Body of pancreas (tissue), 4 donors: ENCODE measurements around the gene KIAA1671. TPM values are rescaled to one million over a fixed set of nuclear protein-coding genes. Genes with fewer than 3 reads are reported as not detected.

ENCODE experiments used
- ATAC-seq: fragments of 150-250 bp; one replicate; pipeline ENCODE4 v1.9.1; 2016
- DNase-seq, 4 donors: peaks; one replicate each; pipeline ENCODE4 v3.0.0-alpha.2; 2019
- H3K27ac ChIP-seq, 4 donors: fragments of 200-600 bp; sonication (generic); 1 replicate in 3 of 4; 2 replicates in 1 of 4; pipeline versions ENCODE4 v1.5.1 to v1.6.1; 2016 to 2019; ENCODE audit warnings: mild to moderate bottlenecking in 1 of 4, mixed read lengths in 1 of 4, moderate library complexity in 1 of 4
- H3K27me3 ChIP-seq, 2 donors: fragments of 200-600 bp; sonication (generic); one replicate each; pipeline ENCODE4 v1.6.0; 2016; ENCODE audit warnings: mild to moderate bottlenecking in 1 of 2
- H3K36me3 ChIP-seq, 2 donors: fragments of 200-600 bp; sonication (generic); replicated peaks in 1 of 2; 2 replicates each; pipeline ENCODE4 v1.5.1; 2016; ENCODE audit warnings: low read depth in 2 of 2; ENCODE audit not compliant: insufficient read depth in 1 of 2
- H3K4me1 ChIP-seq: fragments of 200-600 bp; sonication (generic); one replicate; pipeline ENCODE4 v1.6.0; 2016
- H3K4me3 ChIP-seq, 2 donors: fragments of 200-600 bp; sonication (generic); 1 replicate in 1 of 2; 2 replicates in 1 of 2; pipeline ENCODE4 v1.5.1; 2016 to 2019
- H3K9me3 ChIP-seq, 3 donors: fragments of 200-600 bp; sonication (generic); 1 replicate in 2 of 3; 2 replicates in 1 of 3; pipeline ENCODE4 v1.5.1; 2016
- CTCF ChIP-seq, 7 experiments: fragments of 450-650 bp in 4 of 7; fragments of 200-600 bp in 3 of 7; sonication (generic) in 3 of 7; IDR thresholded peaks; one replicate each; pipeline ENCODE4 v1.5.1; 2016 to 2019; ENCODE audit warnings: antibody characterized with exemption in 7 of 7
- POLR2A ChIP-seq, 3 donors: fragments of 450-650 bp; IDR thresholded peaks; one replicate each; pipeline ENCODE4 v1.6.1; 2016; ENCODE audit warnings: antibody characterized with exemption in 3 of 3, mild to moderate bottlenecking in 2 of 3
- WGBS, 2 donors: methylation state at CpG; one replicate each; pipeline ENCODE4 v1.1.5; 2017; 5-methylcytosine and 5-hydroxymethylcytosine counted together
- intact Hi-C: fragments of 100-400 bp; cut with DNase I; formaldehyde crosslinking; loops from one replicate; pipeline ENCODE4 v1.15.1; 2023
- total RNA-seq, 2 donors: library from RNA; depleted of rRNA; stranded (reverse); fragments of >200 nt; gene quantifications; one replicate each; pipeline ENCODE4 v1.1.0, GENCODE V29; 2016

The KIAA1671 gene
- total RNA-seq, 2 donors from 2014 or later, result 24.9 to 79.8 TPM

DNA sequence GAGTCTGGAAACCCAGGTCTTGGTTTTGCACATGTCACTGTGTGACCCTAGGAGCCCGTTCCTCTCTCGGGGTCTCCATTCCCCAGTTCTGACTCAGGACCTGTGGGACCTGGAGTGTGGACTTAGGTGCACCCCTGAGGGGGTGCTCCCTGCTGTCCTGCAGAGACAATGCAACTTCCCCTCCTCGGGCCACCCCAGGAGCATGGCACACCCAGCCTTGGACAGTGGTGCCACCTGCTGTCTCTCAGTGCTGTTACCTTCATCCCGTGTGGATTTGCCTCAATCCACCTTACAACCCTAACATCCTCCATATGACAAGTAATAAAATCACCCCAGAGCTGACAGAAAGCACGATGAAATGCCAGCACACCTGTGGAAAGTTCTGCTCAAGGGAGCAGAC lies 219.6 kb downstream of the KIAA1671 start:
- no peaks in the 10 kb centered on the region for H3K4me1 ChIP-seq
- ATAC-seq, result no peak
- no peaks in the 10 kb centered on the region for H3K9me3 ChIP-seq
- 49 to 59% methylated on average over 4 to 5 of the region's 5 CpGs for WGBS, 2 donors
- intact Hi-C loops, result no loop called here
- peaks cover 0 to 17% of the 10 kb centered on the region in 2 donors for H3K36me3 ChIP-seq
- no peak overlapping the region for H3K4me3 ChIP-seq
- no peak overlapping the region for H3K27ac ChIP-seq
- peak in 3 of 4 donors; percentile 12 to 28 (median 25) for DNase-seq
- H3K27me3 ChIP-seq, result no peaks in the 10 kb centered on the region
- TF ChIP-seq POLR2A (IDR thresholded peaks at IDR 0.05), result no peak
- peak in 5 of 7 experiments; percentile 17 to 56 (median 41) for TF ChIP-seq CTCF (IDR thresholded peaks at IDR 0.05)

- Histone ChIP-seq H3K4me1 (no peaks in the 10 kb centered on the region), H3K4me3 (no peak overlapping the region), H3K27me3 (no peaks in the 10 kb centered on the region), H3K9me3 (no peaks in the 10 kb centered on the region), H3K36me3 (peaks cover 0 to 21% of the 10 kb centered on the region in 2 donors), H3K27ac (no peak overlapping the region)
- 83 to 89% methylated on average over 7 to 13 of the region's 13 CpGs for WGBS, 2 donors
- intact Hi-C loops, result no loop called here
- TF ChIP-seq CTCF (IDR thresholded peaks at IDR 0.05), result no peak
- no peak for TF ChIP-seq POLR2A (IDR thresholded peaks at IDR 0.05)
- DNase-seq (no peak), ATAC-seq (no peak)
Measured at GRCh38 chr22:25174156-25174887, 221.8 kb downstream of the KIAA1671 start.

DNA sequence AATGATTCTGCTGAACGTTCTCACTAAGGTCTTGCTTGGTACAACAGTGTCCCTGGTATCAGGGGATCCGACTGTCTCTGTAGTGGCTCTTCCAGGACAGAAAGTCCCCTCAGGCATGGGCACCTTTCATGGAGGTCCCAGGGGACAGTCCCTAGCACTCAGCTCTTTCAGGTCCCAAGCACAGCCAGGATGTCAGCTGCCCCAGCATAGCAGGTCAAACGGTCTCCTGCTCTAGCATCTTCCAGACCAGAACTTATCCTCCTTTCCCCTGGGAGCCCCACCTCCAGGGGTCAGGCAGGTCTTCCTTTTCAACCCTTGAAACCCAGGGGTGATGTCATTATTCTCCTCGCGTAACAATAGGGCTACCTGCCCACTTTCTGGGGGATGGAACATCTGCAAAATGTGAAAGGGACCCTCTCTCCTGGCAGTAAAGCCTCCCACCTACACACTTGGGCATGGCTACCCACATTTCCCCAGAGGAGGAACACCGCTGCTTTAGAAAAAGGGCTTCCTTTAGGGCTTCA lies 222.4 kb downstream of the KIAA1671 start:
- no peak for ATAC-seq
- no peak overlapping the region for H3K4me3 ChIP-seq
- TF ChIP-seq CTCF (IDR thresholded peaks at IDR 0.05) (no peak), POLR2A (IDR thresholded peaks at IDR 0.05) (no peak)
- no peak overlapping the region for H3K27ac ChIP-seq
- H3K4me1 ChIP-seq, result no peaks in the 10 kb centered on the region
- H3K9me3 ChIP-seq, result no peaks in the 10 kb centered on the region
- intact Hi-C loops, result no loop called here
- H3K27me3 ChIP-seq, result no peaks in the 10 kb centered on the region
- 81 to 83% methylated on average over 6 of the region's 6 CpGs for WGBS, 2 donors
- H3K36me3 ChIP-seq, result peaks cover 0 to 21% of the 10 kb centered on the region in 2 donors
- no peak for DNase-seq

GRCh38 chr22:25176175-25176574 lies 223.7 kb downstream of the KIAA1671 start:
- no peak for TF ChIP-seq POLR2A (IDR thresholded peaks at IDR 0.05)
- TF ChIP-seq CTCF (IDR thresholded peaks at IDR 0.05), result no peak
- no peak overlapping the region for H3K27ac ChIP-seq

More at GRCh38 chr22:25176175-25176574, 223.7 kb downstream of the KIAA1671 start:
- no peaks in the 10 kb centered on the region for H3K9me3 ChIP-seq
- H3K4me1 ChIP-seq, result no peaks in the 10 kb centered on the region
- 90 to 94% methylated on average over 6 of the region's 6 CpGs for WGBS, 2 donors
- DNase-seq (no peak), ATAC-seq (no peak)
- H3K4me3 ChIP-seq, result no peak overlapping the region
- no peaks in the 10 kb centered on the region for H3K27me3 ChIP-seq
- intact Hi-C loops, result no loop called here
- H3K36me3 ChIP-seq, result peaks cover 0 to 21% of the 10 kb centered on the region in 2 donors
